Measurements from ENCODE around the gene EVI5L. TPM values are rescaled to one million over a fixed set of nuclear protein-coding genes. Genes with fewer than 3 reads are reported as not detected.
A peak's percentile ranks its signal among the peaks of the same experiment; 100 is the strongest.

The EVI5L gene
- polyA plus RNA-seq, 3 donors = 0.76 to 5.7 (median 1.3) TPM

- Histone ChIP-seq H2AFZ (ENCODE audit: insufficient read depth, low read depth, low read length, poor library complexity, severe bottlenecking) (no peak overlapping the region), H3K79me2 (ENCODE audit: insufficient read depth, low read length) (no peaks in the 10 kb centered on the region), H3K4me1 (ENCODE audit: control insufficient read depth in 1 of 2, insufficient read depth in 2 of 2, low read length in 2 of 2) (peaks cover 37 to 49% of the 10 kb centered on the region in 2 donors), H3K36me3 (replicated peaks in 1 of 2; ENCODE audit: control insufficient read depth in 1 of 2, insufficient read depth in 2 of 2, low read length in 2 of 2) (no peaks in the 10 kb centered on the region), H3K4me2 (replicated peaks; ENCODE audit: extremely low read depth, low read length, poor library complexity, severe bottlenecking) (peak overlapping the region; percentile 75), H3K27ac (ENCODE audit: low read depth in 1 of 2, low read length in 2 of 2) (no peak overlapping the region), H3K9ac (ENCODE audit: insufficient read depth, low read length, poor library complexity, severe bottlenecking) (no peak overlapping the region), H4K20me1 (ENCODE audit: insufficient read depth, low read length) (no peaks in the 10 kb centered on the region), H3K4me3 (replicated peaks in 1 of 3; ENCODE audit: low read depth in 2 of 3, low read length in 3 of 3) (peak overlapping the region in 1 of 3 experiments; percentile 68), H3K9me3 (replicated peaks in 1 of 2; ENCODE audit: control insufficient read depth in 1 of 2, insufficient read depth in 1 of 2, low read length in 2 of 2) (peaks cover 3 to 19% of the 10 kb centered on the region in 2 donors), H3K27me3 (ENCODE audit: control insufficient read depth in 2 of 2, insufficient read depth in 2 of 2, low read length in 2 of 2) (peaks cover 33 to 67% of the 10 kb centered on the region in 2 donors)
- no peak for TF ChIP-seq CTCF (IDR thresholded peaks at IDR 0.05)
- peak overlapping the region in 3 of 7 donors; percentile 5 to 53 (median 26) for H3K27ac Mint-ChIP-seq
- peaks cover 66 to 81% (median 73%) of the 10 kb centered on the region in 3 donors for H3K27me3 Mint-ChIP-seq (ENCODE audit: low read depth in 3 of 3)
- peak overlapping the region in 1 of 2 donors; percentile 88 for H3K4me3 Mint-ChIP-seq
- DNase-seq = peak in 1 of 3 donors; percentile 24
- WGBS (ENCODE audit: insufficient coverage) = 28% methylated on average over 10 of the region's 11 CpGs
- H3K36me3 Mint-ChIP-seq = peaks cover 0 to 8% of the 10 kb centered on the region in 2 donors
- H3K4me1 Mint-ChIP-seq = peaks cover 28% of the 10 kb centered on the region
- peaks cover 3 to 45% (median 11%) of the 10 kb centered on the region in 7 donors for H3K9me3 Mint-ChIP-seq
- intact Hi-C loops (cut with micrococcal nuclease) = loop anchor here in 1 of 2 donors (5.0 kb wide), 1 partner anchor 51 kb away; the partner anchor contains the start of gene SNAPC2
These were observed 40.8 kb downstream of the EVI5L start for GRCh38 chr19:7870571-7871436.

DNA sequence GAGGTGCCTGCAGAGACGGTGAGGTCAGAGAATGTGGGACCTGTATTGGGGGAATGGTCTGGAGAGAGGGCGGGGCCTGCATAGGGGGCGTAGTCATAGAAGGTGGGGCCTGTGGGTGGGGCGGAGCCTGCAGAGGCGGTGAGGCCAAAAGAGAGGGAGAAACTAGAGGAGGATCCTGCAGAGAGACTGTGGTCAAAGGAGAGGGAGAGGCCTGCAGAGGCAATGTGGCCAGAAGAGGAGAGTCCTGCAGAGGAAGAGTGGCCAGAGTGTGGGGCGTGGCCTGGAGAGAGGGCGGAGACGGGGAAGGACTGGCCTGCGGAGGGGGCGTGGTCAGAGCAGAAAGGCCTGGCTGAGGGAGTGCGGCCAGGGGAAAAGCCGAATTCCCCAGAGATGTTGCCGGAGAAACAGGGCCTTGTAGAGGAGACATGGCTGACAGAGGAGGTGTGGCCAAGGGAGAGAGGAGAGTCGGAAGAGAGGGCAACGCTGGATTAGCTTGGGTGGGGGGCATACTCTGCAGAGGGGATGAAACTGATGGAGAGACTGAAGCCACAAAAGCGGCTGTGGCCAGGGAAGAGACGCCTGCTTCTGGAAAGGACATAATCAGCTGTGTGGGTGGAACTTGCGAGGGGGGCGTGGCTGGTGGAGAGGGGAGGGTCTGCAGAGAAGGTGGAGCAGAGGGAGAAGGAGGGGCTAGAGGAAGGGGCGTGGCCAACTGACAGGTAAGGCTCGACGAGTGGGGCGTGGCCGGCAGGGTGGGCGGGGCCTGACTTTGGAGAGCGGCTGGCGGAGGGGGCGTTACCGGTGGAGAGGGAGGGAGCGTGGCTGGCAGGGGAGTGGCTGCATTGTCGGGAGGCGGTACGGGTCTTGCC lies 41.7 kb downstream of the EVI5L start:
- Histone ChIP-seq H3K27me3 (ENCODE audit: control insufficient read depth in 2 of 2, insufficient read depth in 2 of 2, low read length in 2 of 2) (peaks cover 31 to 66% of the 10 kb centered on the region in 2 donors), H3K27ac (ENCODE audit: low read depth in 1 of 2, low read length in 2 of 2) (no peak overlapping the region), H3K9ac (ENCODE audit: insufficient read depth, low read length, poor library complexity, severe bottlenecking) (no peak overlapping the region), H4K20me1 (ENCODE audit: insufficient read depth, low read length) (no peaks in the 10 kb centered on the region), H3K4me2 (replicated peaks; ENCODE audit: extremely low read depth, low read length, poor library complexity, severe bottlenecking) (peak overlapping the region; percentile 75), H3K4me3 (replicated peaks in 1 of 3; ENCODE audit: low read depth in 2 of 3, low read length in 3 of 3) (peak overlapping the region in 1 of 3 experiments; percentile 68), H3K9me3 (replicated peaks in 1 of 2; ENCODE audit: control insufficient read depth in 1 of 2, insufficient read depth in 1 of 2, low read length in 2 of 2) (peaks cover 3 to 19% of the 10 kb centered on the region in 2 donors), H3K79me2 (ENCODE audit: insufficient read depth, low read length) (no peaks in the 10 kb centered on the region), H3K36me3 (replicated peaks in 1 of 2; ENCODE audit: control insufficient read depth in 1 of 2, insufficient read depth in 2 of 2, low read length in 2 of 2) (no peaks in the 10 kb centered on the region), H3K4me1 (ENCODE audit: control insufficient read depth in 1 of 2, insufficient read depth in 2 of 2, low read length in 2 of 2) (peaks cover 37 to 49% of the 10 kb centered on the region in 2 donors), H2AFZ (ENCODE audit: insufficient read depth, low read depth, low read length, poor library complexity, severe bottlenecking) (peak overlapping the region; percentile 62)
- 5% methylated on average over 32 of the region's 33 CpGs for WGBS (ENCODE audit: insufficient coverage)
- peak; percentile 49 to 69 (median 50) for DNase-seq
- H3K4me1 Mint-ChIP-seq = peaks cover 28% of the 10 kb centered on the region
- TF ChIP-seq CTCF (IDR thresholded peaks at IDR 0.05) = no peak
- peaks cover 66 to 81% (median 73%) of the 10 kb centered on the region in 3 donors for H3K27me3 Mint-ChIP-seq (ENCODE audit: low read depth in 3 of 3)
- peaks cover 3 to 44% (median 13%) of the 10 kb centered on the region in 7 donors for H3K9me3 Mint-ChIP-seq
- peak overlapping the region in 6 of 7 donors; percentile 26 to 85 (median 68) for H3K27ac Mint-ChIP-seq
- peaks cover 0 to 8% of the 10 kb centered on the region in 2 donors for H3K36me3 Mint-ChIP-seq
- intact Hi-C loops (cut with micrococcal nuclease) = loop anchor here in 1 of 2 donors (5.0 kb wide), 1 partner anchor 51 kb away; the partner anchor contains the start of gene SNAPC2
- H3K4me3 Mint-ChIP-seq = peak overlapping the region; percentile 69 to 88
